GM11168 (cell line): ENCODE data around the gene PDS5A.
"Not testable (repeated sequence)": the region's sequence is repeated elsewhere in the genome, so short reads cannot be mapped to it uniquely, and the experiment has no call there.

Experiments
- in situ Hi-C: fragments of 300-500 bp; cut with MboI; formaldehyde crosslinking; loops from one replicate; pipeline ENCODE4 v1.12.0; 2022; ENCODE audit warnings: low sequenced_read_pairs; ENCODE audit not compliant: unreplicated experiment

Gene PDS5A

DNA sequence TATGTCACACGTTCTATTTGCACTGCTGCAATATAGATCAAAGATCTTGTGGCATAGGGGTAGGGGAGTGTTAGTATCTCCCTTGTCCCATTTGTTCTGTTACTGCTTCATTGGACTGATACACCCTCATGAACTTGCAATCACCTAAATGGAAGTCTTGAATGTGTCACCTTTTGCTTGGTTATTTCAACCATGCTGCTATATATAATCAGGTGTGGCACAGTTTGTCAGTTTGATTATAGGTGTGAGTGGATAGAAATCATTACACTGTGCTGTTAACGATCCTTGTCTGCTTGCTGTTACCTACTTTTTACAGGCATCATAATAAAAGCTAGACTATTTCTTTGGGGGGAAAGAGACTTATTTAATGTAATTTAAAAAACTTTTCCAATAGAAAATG lies 195.7 kb downstream of the PDS5A start:
- in situ Hi-C loops: not testable (repeated sequence)
